Measurements from ENCODE around the gene SASS6.

- no peak for TF ChIP-seq MAX (IDR thresholded peaks at IDR 0.05)
- TF ChIP-seq CREB1 (IDR thresholded peaks at IDR 0.05; ENCODE audit: low read depth): no peak
- TF ChIP-seq YY1 (IDR thresholded peaks at IDR 0.05; ENCODE audit: low read depth): no peak
- no peak for TF ChIP-seq REST (IDR thresholded peaks at IDR 0.05; ENCODE audit: low read depth)
These were observed 35.3 kb upstream of the SASS6 start for GRCh38 chr1:100168051-100168450.
